ENCODE data around the gene WBP2. TPM values are rescaled to one million over a fixed set of nuclear protein-coding genes. Genes with fewer than 3 reads are reported as not detected.

WBP2 gene
- total RNA-seq, 1 experiment from 2014 or later, result 42.7 TPM

- Histone ChIP-seq H4K20me1 (ENCODE audit: insufficient read depth, low read depth, low read length) (no peaks in the 10 kb centered on the region; the same call in 1 of the 2 replicates), H3K36me3 (ENCODE audit: insufficient read depth, low read length) (peaks cover 11% of the 10 kb centered on the region; the same call in 1 of the 2 replicates), H3K79me2 (ENCODE audit: low read length) (peaks cover 35% of the 10 kb centered on the region), H3K27ac (ENCODE audit: low read length) (no peak overlapping the region), H3K4me2 (ENCODE audit: low read depth, low read length, poor library complexity, severe bottlenecking) (no peak overlapping the region), H3K9me2 (replicated peaks; ENCODE audit: insufficient read depth, low read length) (no peaks in the 10 kb centered on the region), H3K4me1 (ENCODE audit: low read length) (peaks cover 12% of the 10 kb centered on the region), H2AFZ (ENCODE audit: low read length) (no peak overlapping the region), H3K27me3 (ENCODE audit: low read length) (no peaks in the 10 kb centered on the region), H3K9me3 (ENCODE audit: low read length) (no peaks in the 10 kb centered on the region), H3K9ac (ENCODE audit: low read length) (no peak overlapping the region), H3K4me3 (ENCODE audit: low read length) (no peak overlapping the region)
- no peak for DNase-seq
These were observed 48.2 kb downstream of the WBP2 start for GRCh38 chr17:75806822-75807500.

DNA sequence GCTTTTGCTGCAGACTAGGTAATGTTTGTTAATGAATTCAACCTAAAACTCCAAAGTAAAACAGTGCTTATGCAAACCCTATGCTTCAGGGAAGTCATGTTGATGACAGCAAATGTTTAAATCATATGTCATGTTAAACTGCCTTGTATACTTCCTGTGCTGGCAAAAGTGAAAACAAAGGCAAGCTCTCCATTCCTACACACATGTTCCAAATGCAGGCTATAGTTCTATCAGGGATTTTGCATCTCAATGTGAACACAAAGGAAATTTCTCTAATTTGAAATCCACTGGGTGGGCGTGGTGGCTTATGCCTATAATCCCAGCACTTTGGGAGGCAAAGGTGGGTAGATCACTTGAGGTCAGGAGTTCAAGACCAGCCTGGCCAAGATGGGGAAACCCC is 51.3 kb downstream of the WBP2 start:
- H3K79me2 ChIP-seq (ENCODE audit: low read length), result peaks cover 54% of the 10 kb centered on the region
- H3K36me3 ChIP-seq (ENCODE audit: insufficient read depth, low read length), result peaks cover 7% of the 10 kb centered on the region; the same call in 1 of the 2 replicates
- H3K27me3 ChIP-seq (ENCODE audit: low read length), result no peaks in the 10 kb centered on the region
- no peak overlapping the region for H3K9ac ChIP-seq (ENCODE audit: low read length)
- H3K4me3 ChIP-seq (ENCODE audit: low read length), result no peak overlapping the region
- no peak for DNase-seq
- no peaks in the 10 kb centered on the region; the same call in 1 of the 2 replicates for H4K20me1 ChIP-seq (ENCODE audit: insufficient read depth, low read depth, low read length)
- H3K4me1 ChIP-seq (ENCODE audit: low read length), result peaks cover 12% of the 10 kb centered on the region
- no peak overlapping the region for H2AFZ ChIP-seq (ENCODE audit: low read length)
- no peaks in the 10 kb centered on the region for H3K9me2 ChIP-seq (replicated peaks; ENCODE audit: insufficient read depth, low read length)
- no peaks in the 10 kb centered on the region for H3K9me3 ChIP-seq (ENCODE audit: low read length)
- no peak overlapping the region for H3K27ac ChIP-seq (ENCODE audit: low read length)
- no peak overlapping the region for H3K4me2 ChIP-seq (ENCODE audit: low read depth, low read length, poor library complexity, severe bottlenecking)

DNA sequence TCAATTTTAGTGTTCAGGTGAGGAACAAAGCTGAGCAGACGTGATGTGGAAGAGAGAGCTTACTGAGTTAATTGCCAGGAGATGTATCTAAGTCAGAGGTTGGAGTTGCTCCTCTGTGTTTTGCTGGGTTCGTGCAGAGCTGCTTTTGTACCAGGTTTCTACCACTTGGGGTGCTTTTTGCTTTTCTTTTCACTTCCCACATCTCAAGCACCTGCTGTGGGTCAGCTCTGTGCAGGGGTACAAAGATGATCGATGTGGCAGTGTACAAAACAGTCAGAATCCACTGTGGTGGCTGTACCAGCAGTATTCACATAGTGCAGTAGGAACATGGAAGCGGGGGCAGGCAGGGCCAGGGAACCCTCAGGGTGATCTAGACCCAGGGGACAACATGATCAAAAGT is 55.7 kb downstream of the WBP2 start:
- no peak for DNase-seq
- Histone ChIP-seq H3K4me3 (ENCODE audit: low read length) (no peak overlapping the region), H4K20me1 (ENCODE audit: insufficient read depth, low read depth, low read length) (0 out of 2 replicates have a peak, but pooled peaks cover 4% of the 10 kb centered on the region), H3K9me2 (replicated peaks; ENCODE audit: insufficient read depth, low read length) (no peaks in the 10 kb centered on the region), H3K9ac (ENCODE audit: low read length) (no peak overlapping the region), H3K4me1 (ENCODE audit: low read length) (no peaks in the 10 kb centered on the region), H3K9me3 (ENCODE audit: low read length) (no peaks in the 10 kb centered on the region), H3K27ac (ENCODE audit: low read length) (no peak overlapping the region), H3K4me2 (ENCODE audit: low read depth, low read length, poor library complexity, severe bottlenecking) (no peak overlapping the region), H2AFZ (ENCODE audit: low read length) (no peak overlapping the region), H3K36me3 (ENCODE audit: insufficient read depth, low read length) (peaks cover 27% of the 10 kb centered on the region; the same call in 1 of the 2 replicates), H3K27me3 (ENCODE audit: low read length) (no peaks in the 10 kb centered on the region), H3K79me2 (ENCODE audit: low read length) (peaks cover 70% of the 10 kb centered on the region)

- Histone ChIP-seq H3K27ac (ENCODE audit: low read length) (no peak overlapping the region), H3K36me3 (ENCODE audit: insufficient read depth, low read length) (peaks cover 29% of the 10 kb centered on the region; the same call in 1 of the 2 replicates), H3K9me3 (ENCODE audit: low read length) (no peaks in the 10 kb centered on the region), H3K9ac (ENCODE audit: low read length) (no peak overlapping the region), H3K9me2 (replicated peaks; ENCODE audit: insufficient read depth, low read length) (no peaks in the 10 kb centered on the region), H3K4me3 (ENCODE audit: low read length) (no peak overlapping the region), H3K27me3 (ENCODE audit: low read length) (no peaks in the 10 kb centered on the region), H3K79me2 (ENCODE audit: low read length) (peaks cover 81% of the 10 kb centered on the region), H3K4me1 (ENCODE audit: low read length) (no peaks in the 10 kb centered on the region), H4K20me1 (ENCODE audit: insufficient read depth, low read depth, low read length) (peaks cover 4% of the 10 kb centered on the region; the same call in 1 of the 2 replicates), H2AFZ (ENCODE audit: low read length) (no peak overlapping the region), H3K4me2 (ENCODE audit: low read depth, low read length, poor library complexity, severe bottlenecking) (no peak overlapping the region)
- DNase-seq, result no peak
These were observed 59.1 kb downstream of the WBP2 start for GRCh38 chr17:75795820-75796607.

Other genes starting within 250 kb of the WBP2 start
- not detected in 2 replicates for gene SMIM5, start 221.9 kb downstream of the WBP2 start, total RNA-seq (2014; rRNA removed; shearing (Covaris generic); ENCODE audit: low replicate concordance)
- gene RECQL5, start 188.2 kb downstream of the WBP2 start, total RNA-seq (2014; rRNA removed; shearing (Covaris generic); ENCODE audit: low replicate concordance), result 29.4 and 68.7 TPM in 2 replicates
- gene SAP30BP, start 188.0 kb downstream of the WBP2 start, total RNA-seq (2014; rRNA removed; shearing (Covaris generic); ENCODE audit: low replicate concordance), result 26.5 and 49.2 TPM in 2 replicates
- gene ITGB4, start 133.9 kb downstream of the WBP2 start, total RNA-seq (2014; rRNA removed; shearing (Covaris generic); ENCODE audit: low replicate concordance), result 0.11 and 0.19 TPM in 2 replicates
- gene GALK1, start 90.1 kb downstream of the WBP2 start, total RNA-seq (2014; rRNA removed; shearing (Covaris generic); ENCODE audit: low replicate concordance), result 23.9 and 28.3 TPM in 2 replicates
- 22.9 and 49.0 TPM in 2 replicates for gene UNK, start 70.5 kb downstream of the WBP2 start, total RNA-seq (2014; rRNA removed; shearing (Covaris generic); ENCODE audit: low replicate concordance)
- gene UNC13D, start 10.9 kb downstream of the WBP2 start, total RNA-seq (2014; rRNA removed; shearing (Covaris generic); ENCODE audit: low replicate concordance), result 30.9 and 52.5 TPM in 2 replicates
- 7.9 and 16.4 TPM in 2 replicates for gene TRIM47, start 23.2 kb upstream of the WBP2 start, total RNA-seq (2014; rRNA removed; shearing (Covaris generic); ENCODE audit: low replicate concordance)
- gene TRIM65, start 41.6 kb upstream of the WBP2 start, total RNA-seq (2014; rRNA removed; shearing (Covaris generic); ENCODE audit: low replicate concordance), result 18.4 and 39.5 TPM in 2 replicates
- gene MRPL38, start 49.5 kb upstream of the WBP2 start, total RNA-seq (2014; rRNA removed; shearing (Covaris generic); ENCODE audit: low replicate concordance), result 33.5 and 42.7 TPM in 2 replicates
- 13.5 and 37.0 TPM in 2 replicates for gene FBF1, start 85.7 kb upstream of the WBP2 start, total RNA-seq (2014; rRNA removed; shearing (Covaris generic); ENCODE audit: low replicate concordance)
- 18.2 and 22.5 TPM in 2 replicates for gene ACOX1, start 123.8 kb upstream of the WBP2 start, total RNA-seq (2014; rRNA removed; shearing (Covaris generic); ENCODE audit: low replicate concordance)
- 5.7 and 23.0 TPM in 2 replicates for gene TEN1, start 123.9 kb upstream of the WBP2 start, total RNA-seq (2014; rRNA removed; shearing (Covaris generic); ENCODE audit: low replicate concordance)
- gene CDK3, start 145.5 kb upstream of the WBP2 start, total RNA-seq (2014; rRNA removed; shearing (Covaris generic); ENCODE audit: low replicate concordance), result 4.7 and 5.1 TPM in 2 replicates
- 0.07 and 0.29 TPM in 2 replicates for gene EVPL, start 172.0 kb upstream of the WBP2 start, total RNA-seq (2014; rRNA removed; shearing (Covaris generic); ENCODE audit: low replicate concordance)
- 12.0 and 18.4 TPM in 2 replicates for gene SRP68, start 217.2 kb upstream of the WBP2 start, total RNA-seq (2014; rRNA removed; shearing (Covaris generic); ENCODE audit: low replicate concordance)
- not detected in 2 replicates for gene GALR2, start 219.4 kb upstream of the WBP2 start, total RNA-seq (2014; rRNA removed; shearing (Covaris generic); ENCODE audit: low replicate concordance)
- gene ZACN, start 223.8 kb upstream of the WBP2 start, total RNA-seq (2014; rRNA removed; shearing (Covaris generic); ENCODE audit: low replicate concordance), result not detected in 2 replicates
- gene EXOC7, start 248.5 kb upstream of the WBP2 start, total RNA-seq (2014; rRNA removed; shearing (Covaris generic); ENCODE audit: low replicate concordance), result 55.4 and 69.0 TPM in 2 replicates